Dedifferentiated amniotic fluid mesenchymal stem cell (primary cell): Measurements from ENCODE around the gene SYNJ2.
"Not testable (repeated sequence)": the region's sequence is repeated elsewhere in the genome, so short reads cannot be mapped to it uniquely, and the experiment has no call there.

Experiments used
- DNase-seq: peaks from one replicate; pipeline ENCODE4 v3.0.0-alpha.2; 2016; ENCODE audit errors: extremely low spot score

The SYNJ2 gene

DNA sequence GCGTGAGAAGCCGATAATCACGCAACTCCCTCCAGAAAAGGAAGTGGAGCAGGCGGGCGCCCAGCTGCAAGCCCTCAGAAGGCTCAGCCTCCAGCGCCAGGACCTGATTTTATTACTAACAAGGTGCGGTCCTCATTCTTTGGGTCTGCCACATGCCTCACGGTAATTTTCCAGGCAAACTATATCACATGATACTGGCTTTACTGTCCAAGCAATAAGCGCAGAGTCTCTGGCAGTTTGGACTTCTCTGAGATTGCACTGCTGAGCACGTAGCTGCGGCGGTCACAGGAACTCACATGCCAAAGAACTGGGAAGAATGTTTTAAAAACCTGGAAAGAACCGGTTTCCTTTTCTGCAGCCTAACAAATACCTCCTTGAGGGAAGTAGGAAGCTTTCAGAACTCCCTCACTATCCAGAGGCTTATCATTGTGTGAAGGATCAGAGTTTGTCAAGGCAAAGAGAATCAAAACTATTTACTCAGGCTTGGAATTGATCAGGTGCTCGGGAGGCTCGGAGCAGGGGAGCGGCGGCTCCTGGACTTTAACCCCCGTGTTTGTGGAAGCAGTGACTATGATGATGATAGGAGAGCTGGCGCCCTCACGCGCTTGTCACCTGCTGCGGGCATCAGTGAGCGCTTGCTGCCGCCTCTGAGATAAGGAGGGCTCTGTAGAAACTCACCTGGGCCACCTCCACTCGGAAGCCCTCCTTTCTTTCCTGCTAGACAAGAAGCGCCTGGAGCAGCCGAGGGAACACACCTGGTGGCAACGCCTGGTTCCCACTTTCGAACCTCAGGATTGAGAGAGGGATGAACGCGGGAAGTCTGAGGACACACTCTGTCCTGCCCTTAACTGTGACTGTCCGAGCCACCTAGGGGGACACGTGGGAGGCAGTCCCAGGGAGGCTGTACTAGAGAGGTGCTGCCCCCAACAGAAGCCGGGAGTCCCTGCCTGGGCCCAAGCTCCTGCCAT is 27.2 kb upstream of the SYNJ2 start:
- no peak for DNase-seq

- no peak for DNase-seq
These were observed 26.0 kb upstream of the SYNJ2 start for GRCh38 chr6:157955675-157956074.

DNA sequence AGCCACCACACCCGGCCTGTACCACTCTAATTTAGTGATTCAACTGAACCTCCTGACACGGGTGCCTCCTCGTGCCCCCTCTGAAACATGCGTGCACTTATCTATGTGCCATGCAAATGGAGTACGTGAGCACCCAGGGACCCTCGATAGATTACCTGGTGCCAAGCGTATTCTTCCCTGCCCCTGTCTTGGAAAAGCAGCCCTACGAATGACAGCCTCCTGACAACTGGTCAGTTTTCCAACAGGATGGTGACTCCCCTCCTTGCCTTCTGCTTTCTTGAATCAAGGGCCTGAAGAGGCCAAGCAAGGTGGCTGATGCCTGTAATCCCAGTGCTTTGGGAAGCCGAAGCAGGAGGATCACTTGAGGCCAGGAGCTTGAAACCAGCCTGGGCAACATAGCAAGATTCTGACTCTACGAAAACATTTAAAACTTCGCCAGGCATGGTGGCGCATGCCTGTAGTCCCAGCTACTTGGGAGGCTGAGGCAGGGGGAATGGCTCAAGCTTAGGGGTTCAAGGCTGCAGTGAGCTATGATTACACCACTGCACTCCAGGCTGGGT is 25.4 kb upstream of the SYNJ2 start:
- DNase-seq = no peak

GRCh38 chr6:157959451-157960227 is 22.0 kb upstream of the SYNJ2 start:
- DNase-seq = no peak

GRCh38 chr6:157961153-157961831 is 20.4 kb upstream of the SYNJ2 start:
- DNase-seq = no peak

GRCh38 chr6:157961832-157962575 is 19.7 kb upstream of the SYNJ2 start:
- DNase-seq = no peak

GRCh38 chr6:157962601-157963302 is 18.9 kb upstream of the SYNJ2 start:
- DNase-seq = peak; percentile 58

DNA sequence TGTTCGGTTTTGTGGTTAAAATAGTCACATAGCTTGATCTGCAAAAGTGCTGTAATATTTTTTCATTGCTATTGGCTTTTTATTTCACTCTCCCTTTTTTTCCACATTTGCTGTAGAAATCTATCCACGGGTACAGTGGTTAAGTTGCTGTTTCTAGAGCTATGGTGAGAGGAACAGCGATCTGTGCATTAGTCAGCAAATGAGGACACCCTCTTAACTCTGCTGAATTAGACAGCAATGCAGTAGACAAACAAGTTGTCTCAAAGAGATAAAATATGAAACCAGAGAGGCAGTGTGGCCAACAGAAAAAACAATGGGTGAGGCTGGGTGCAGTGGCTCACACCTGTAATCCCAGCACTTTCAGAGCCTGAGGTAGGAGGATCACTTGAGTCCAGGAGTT is 17.6 kb upstream of the SYNJ2 start:
- DNase-seq = no peak

DNA sequence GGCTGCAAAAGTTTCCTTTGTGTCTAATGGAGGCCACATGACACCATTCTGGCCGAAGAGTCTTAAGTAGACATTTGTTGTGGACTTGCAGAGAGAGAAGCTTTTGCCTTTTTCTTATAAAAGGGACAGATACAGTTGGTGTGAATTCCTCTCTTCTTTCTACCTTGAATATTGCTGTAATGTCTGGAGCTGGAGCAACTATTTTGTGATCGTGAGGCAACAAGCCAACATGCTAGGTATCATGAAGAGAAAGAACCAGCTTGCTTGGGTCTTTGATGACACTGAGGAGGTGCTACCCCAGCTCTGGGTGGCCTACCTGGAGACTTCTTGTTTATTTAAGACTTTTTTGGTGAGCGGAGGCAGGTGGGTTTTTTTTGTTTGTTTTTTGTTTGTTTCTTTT is 16.3 kb upstream of the SYNJ2 start:
- DNase-seq = no peak

DNA sequence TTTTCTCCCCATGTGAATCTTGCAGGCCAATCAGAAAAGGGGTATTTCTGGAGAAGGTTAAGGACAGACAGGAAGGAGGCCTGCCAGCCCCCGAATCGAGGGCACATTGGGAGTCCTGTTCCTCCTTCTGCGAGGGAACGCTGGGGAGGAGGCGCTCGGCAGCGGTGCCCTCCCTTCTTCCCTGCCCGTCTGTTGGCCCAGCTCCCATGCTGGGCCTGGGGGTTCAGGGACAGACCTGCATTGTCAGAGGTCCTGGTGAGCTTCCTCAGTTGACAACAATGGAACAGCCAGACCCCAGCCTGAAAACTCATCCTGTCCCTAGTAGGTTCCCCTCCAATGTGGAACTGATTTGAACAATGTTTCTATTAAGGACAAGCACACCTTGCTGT is 15.1 kb upstream of the SYNJ2 start:
- no peak for DNase-seq

GRCh38 chr6:157967020-157967419 is 14.6 kb upstream of the SYNJ2 start:
- DNase-seq = no peak

- no peak for DNase-seq
These were observed 14.2 kb upstream of the SYNJ2 start for GRCh38 chr6:157967486-157967885.

DNA sequence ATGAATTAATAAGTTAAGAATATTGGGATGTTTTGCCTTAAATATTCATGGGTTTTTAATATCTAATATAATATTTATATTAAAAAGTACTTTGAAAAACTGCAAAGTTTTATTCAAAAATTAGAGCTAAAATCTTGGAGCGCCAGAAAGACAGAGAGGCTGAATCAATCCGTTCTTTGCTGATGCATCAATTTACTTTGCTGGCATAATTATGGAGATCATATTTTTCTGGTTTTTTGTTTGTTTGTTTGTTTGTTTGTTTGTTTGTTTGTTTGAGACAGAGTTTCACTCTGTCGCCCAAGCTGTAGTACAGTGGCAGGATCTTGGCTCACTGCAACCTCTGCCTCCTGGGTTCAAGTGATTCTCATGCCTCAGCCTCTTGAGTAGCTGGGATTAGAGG is 9.5 kb upstream of the SYNJ2 start:
- not testable (repeated sequence) for DNase-seq

DNA sequence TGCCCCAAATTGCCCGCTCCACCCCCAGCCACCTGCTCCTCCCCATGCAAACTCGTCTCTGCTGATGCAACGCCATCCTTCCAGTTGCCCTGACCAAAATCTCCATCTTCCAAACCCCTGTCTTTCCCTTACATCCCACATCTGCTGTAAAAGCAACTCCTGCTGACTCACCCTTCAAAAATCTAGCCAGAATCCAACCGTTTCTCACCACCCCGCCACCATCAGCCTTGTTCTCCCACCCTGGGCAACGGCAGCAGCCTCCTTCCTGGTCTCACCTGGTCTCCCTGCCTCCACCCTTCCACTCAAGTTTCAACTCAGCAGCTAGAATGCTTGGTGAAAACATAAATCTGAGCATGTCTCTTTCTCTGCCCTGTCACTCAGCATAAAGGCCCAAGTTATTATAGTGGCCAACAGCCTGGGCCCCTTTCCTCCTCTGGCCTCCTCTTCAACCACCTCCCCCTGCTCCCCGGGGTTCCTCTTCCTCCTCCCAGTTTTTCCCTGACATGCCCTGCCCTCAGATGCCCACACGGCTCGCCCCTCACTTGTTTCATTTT is 7.2 kb upstream of the SYNJ2 start:
- no peak for DNase-seq

- no peak for DNase-seq
These were observed 6.7 kb upstream of the SYNJ2 start for GRCh38 chr6:157974967-157975366.

GRCh38 chr6:157975456-157975855 is 6.2 kb upstream of the SYNJ2 start:
- DNase-seq = no peak

DNA sequence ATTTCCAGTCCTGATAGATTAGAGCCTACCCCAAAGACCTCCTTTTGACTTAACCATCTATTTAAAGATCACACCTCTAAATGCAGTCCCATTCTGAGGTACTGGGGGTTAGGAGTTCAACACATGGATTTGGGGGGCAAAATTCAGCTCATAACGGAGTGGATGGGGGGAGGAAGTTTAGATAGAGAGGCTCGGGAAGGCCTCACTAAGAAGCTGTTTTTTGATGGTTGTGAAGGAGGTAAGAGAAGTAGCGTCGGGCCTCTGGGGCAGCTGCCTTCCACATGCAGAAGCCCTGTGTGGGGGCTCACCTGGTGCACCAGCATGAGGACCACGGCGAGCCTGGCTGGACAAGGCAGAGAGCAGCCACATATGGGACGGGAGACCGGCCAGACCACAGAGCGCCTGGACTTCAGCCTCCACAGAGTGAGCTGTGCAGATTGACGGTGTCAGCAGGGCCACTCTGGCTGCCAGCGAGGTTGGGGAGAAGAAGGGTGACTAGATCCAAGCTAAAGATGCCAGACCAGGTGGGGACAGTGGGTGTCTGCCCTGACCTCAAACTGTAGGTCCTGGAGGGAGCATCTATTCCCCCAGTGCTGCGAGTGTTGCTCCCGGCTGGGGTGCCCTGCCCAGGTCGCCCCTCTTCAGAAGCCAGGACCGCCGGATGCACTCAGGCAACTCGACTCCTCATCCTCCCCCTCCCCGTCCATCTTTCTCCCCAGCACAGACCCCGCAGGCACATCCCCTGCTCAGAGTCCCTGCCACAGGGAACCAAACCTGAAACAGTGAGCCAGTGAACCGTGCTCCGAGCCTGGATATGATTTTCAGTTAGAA is 5.1 kb upstream of the SYNJ2 start:
- DNase-seq = no peak

GRCh38 chr6:157977176-157977804 is 4.4 kb upstream of the SYNJ2 start:
- no peak for DNase-seq
